Measurements from ENCODE around the gene NRIP1.

The NRIP1 gene

GRCh38 chr21:15004721-15005370, 60.0 kb downstream of the NRIP1 start:
- no peak for DNase-seq

DNA sequence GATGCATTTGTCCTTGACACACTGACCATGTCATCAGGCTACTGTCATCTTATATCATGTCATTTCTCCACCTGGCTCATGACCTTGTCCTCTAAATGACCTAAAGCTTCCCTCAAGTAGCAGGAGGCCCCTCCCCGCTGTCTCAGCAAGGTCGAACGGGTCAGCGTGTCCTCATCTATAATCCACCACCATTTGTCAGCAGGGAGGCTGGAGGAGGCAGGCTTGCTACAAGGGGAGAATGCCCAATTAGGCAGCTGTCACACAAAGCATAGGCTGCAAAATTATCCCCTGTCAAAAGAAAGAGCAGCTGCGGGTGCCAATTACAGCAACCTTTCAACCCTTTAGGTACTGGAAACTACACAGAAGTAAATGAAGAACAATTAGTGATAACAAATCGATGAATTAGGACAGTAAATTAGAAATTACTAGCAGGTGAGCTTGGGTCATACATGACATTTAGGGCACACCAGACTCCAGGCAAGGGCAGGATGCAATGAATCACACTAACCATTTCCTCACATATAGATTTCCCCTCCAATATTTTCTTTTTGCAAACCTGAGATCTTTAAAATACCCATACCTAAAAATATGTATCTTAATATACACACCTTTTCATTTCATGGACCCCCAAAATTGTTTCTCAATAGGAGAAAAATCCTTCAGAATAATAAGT, 61.2 kb downstream of the NRIP1 start:
- peak; percentile 71 for DNase-seq

- no peak for DNase-seq
Measured at GRCh38 chr21:15001857-15002606, 62.8 kb downstream of the NRIP1 start.

- DNase-seq: no peak
Measured at GRCh38 chr21:15001113-15001512, 63.7 kb downstream of the NRIP1 start.

DNA sequence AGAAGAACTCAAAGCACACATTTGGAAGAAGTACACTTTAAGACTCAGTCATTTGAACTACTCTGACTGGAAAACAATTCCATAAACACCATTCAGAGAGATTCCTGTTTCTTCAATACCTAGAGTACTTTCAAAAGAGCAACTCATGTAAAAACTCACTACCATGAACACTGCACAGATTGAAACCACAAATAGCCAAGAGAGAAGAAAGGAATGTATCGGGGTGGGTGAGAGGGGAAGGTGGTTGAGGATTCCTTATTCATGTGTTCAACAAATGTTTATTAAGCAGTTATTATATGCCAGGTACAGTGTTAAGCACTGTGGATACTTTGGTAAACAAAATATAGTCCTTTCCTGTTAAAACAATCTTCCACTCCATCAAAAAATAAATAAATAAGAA, 64.7 kb downstream of the NRIP1 start:
- DNase-seq: no peak

- DNase-seq: no peak
Measured at GRCh38 chr21:14998784-14999183, 66.0 kb downstream of the NRIP1 start.

DNA sequence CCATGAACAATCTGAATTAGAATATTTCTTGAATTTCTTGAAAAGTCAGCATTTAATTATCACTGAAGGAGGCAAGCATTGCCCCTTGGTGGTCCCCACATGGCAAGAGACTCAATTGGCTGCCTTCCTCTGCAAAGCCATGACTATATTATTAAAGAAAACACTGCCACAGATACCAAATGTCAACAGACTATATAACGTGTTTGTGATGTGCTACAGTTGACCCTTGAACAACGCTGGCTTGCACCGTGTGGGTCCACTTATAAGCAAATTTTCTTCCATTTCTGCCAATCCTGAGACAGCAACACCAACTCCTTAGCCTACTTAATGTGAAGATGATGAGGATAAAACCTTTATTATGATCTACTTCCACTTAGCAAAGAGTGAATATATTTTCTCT, 66.5 kb downstream of the NRIP1 start:
- DNase-seq: no peak

DNA sequence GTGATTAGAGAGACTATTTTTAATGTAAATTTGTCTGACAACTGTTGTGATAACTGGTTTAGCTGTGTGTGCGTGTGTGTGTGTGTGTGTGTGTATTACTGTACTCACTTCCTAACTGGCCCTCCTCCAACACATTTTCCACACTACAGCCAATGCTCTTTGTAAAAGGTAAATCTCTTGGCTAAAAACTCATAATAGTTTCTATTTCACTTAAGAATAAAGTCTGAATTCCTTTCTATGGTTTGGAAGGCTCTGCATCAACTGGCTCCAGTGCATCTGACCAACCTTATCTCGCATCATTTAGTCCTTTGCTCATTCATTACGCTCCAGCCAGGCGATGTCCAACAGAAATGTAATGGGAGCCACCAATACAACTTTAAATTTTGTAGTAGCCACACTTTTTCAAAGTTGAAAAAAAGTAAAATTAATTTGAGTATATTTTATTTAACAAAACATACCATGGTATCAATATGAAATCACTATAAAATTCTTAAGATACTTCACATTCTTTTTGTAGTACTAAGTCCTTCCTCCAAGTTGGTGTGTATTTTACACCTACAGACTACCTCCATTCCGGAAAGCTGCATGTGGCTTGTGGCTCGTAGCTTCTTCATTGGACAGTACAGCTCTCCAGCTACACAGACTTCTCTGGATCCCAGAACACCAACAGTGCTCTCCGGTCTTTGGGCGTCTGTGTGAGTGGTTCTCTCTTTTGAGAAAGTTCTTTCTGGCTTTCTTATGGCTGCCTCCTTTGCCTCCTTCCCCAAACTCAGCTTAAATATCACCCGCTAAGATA, 68.9 kb downstream of the NRIP1 start:
- DNase-seq: no peak

DNA sequence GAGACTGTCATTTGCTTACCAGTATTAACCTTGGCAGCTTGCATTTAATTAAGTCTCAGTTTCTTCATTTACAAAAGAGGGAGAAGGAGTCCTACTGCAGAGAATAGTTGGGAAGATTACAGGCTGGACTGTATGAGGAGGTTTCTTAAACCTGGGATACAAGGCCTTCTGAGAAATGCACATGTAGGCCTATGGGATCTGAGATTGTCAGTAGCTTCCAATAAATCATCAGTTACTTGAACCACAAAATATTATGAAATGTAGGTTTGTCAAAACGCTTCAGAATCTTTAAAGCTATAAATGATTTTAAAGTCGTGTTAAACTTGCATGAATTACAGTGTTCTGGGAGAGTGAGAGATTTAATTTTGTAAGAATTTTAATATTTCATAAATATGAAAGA, 69.6 kb downstream of the NRIP1 start:
- DNase-seq: no peak

DNA sequence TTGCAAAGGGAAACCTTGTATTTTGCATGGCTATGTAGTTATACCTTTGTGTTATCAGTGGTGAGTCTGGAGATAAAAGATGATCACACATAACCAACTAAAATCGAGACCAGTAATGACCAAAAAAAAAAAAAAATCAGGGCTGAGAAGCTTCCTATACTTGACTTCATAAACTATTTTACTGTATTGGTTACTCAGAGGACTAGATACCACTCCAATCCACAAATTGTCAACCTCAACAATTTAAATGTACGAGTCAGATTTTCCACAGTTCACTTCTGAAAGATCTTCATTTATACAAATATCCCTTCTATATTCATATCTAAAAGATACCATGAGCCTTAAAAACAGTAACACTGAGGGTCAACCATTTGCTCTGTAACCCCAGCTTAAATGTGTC, 71.7 kb downstream of the NRIP1 start:
- DNase-seq: no peak

GRCh38 chr21:14991957-14992356, 72.8 kb downstream of the NRIP1 start:
- DNase-seq: no peak

- peak; percentile 81 for DNase-seq
Measured at GRCh38 chr21:14989359-14989758, 75.4 kb downstream of the NRIP1 start.

DNA sequence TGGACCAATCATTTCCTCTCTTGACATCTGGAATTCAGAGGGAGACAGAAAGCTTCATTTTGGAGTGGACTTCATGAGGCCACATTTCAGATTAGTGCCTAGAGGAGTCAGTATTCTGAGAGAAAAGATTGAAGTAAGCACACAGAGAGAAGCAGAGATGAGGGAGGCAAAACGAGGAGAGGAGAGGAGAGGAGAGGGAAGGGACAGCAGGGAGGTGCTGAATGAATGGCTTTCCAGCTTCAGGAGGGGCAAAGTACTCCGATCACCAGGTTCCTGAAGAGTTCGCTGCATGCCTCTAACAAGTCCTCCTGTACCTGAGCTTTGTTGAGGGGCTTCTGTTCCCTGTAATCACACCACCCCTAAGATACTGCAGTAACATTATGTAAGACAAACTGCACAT, 76.0 kb downstream of the NRIP1 start:
- DNase-seq: no peak

- DNase-seq: no peak
Measured at GRCh38 chr21:14987370-14988170, 77.2 kb downstream of the NRIP1 start.

- DNase-seq: no peak
Measured at GRCh38 chr21:14985306-14985705, 79.5 kb downstream of the NRIP1 start.

- DNase-seq: no peak
Measured at GRCh38 chr21:14982336-14982735, 82.5 kb downstream of the NRIP1 start.

DNA sequence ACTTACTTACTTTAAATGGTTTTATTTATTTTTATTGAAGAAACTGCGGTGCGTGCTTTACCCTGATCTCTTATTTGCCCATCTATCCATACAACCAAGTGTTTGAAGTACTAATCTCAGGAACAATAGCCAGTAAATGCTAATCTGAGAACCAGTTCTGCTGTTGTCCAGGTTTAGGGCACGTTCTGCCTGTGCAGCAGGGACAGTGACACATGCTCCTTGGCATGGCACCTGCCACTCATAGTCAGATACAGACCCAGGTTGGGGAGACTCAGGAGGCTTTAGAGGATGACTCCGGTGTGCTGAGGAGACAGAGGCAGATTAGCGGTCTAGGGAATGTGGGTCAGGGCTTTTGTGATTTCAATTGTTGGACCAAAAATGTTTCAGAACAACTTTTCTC, 83.6 kb downstream of the NRIP1 start:
- no peak for DNase-seq

GRCh38 chr21:14979264-14979663, 85.5 kb downstream of the NRIP1 start:
- no peak for DNase-seq

DNA sequence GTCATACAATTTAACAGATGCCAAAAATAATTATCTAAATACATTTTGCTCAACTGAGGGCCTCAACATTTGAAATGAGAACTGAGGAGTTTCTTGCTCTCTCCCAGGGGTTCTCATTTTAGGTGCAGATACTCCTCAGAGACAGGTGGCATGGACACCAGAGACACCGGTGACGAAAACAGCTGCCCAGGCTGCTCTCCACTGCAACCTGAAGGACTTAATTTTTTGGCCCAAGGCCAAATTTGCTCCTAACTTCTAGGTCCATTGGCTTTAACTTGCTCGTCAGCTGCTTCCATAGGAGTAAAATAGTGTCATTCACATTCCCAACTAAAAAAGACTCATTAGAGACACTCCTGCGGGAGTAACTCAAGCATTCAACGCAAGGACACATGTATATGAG, 87.0 kb downstream of the NRIP1 start:
- DNase-seq: no peak

DNA sequence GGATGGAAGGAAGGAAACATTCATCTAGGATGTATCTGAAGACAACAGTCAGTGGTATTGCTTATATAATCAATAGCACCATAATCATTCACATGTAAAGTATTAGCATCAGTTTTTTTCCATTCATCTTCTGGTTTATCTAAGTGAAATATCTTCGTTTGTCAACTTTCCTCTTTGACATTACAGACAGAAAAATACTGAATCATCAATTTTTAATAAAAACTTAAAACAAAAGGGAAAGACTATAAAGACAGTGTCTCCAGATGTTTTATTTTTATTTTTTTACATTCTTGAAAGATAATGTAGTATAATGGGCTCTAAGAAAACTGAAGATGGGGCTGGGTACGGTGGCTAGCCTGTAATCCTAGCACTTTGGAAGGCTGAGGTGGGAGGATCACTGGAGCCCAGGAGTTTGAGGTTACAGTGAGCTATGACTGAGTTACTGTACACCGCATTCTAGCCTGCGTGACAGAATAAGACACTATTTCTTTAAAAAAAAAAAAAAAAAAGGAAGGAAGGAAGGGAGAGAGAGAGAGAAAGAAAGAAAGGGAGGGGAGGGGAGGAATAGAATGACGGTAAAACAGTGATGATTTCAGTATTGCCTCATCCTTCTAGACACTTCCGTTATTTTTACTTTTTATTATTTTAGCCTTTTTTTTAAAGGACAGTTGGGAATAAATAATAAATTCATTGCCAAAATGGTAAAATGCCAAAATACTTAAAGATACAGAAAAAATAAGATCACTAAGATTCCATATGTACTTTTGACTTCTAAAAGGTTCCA, 89.5 kb downstream of the NRIP1 start:
- DNase-seq: no peak

GRCh38 chr21:14972678-14973077, 92.1 kb downstream of the NRIP1 start:
- no peak for DNase-seq

DNA sequence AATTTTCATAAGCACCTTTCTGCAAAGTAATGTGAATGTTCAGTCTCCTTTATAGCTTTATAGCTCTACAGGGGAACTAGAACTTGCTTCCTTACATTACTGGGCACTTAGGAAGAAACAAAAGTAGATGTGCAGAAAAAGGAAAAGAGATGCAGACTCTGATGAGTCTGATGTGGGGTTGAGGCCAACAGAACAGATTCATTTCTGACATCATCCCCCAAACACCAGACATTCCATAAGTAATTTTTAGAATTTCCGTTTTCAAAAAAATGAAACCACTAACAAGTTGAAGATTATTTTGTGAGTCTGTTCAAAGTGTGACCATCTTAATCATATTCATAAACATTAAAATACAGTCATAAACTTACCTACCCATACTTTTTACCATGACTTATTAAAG, 96.0 kb downstream of the NRIP1 start:
- no peak for DNase-seq
